Hematopoietic multipotent progenitor cell treated with erythropoietin and hydrocortisone succinate and interleukin-3 and kit ligand, for 6 days (in vitro differentiated cells): Measurements from ENCODE around the gene APC2.
"Not testable (repeated sequence)": the region's sequence is repeated elsewhere in the genome, so short reads cannot be mapped to it uniquely, and the experiment has no call there.

ENCODE experiments used
- DNase-seq: peaks from one replicate; pipeline ENCODE4 v3.0.0-alpha.2; 2015

Gene APC2

DNA sequence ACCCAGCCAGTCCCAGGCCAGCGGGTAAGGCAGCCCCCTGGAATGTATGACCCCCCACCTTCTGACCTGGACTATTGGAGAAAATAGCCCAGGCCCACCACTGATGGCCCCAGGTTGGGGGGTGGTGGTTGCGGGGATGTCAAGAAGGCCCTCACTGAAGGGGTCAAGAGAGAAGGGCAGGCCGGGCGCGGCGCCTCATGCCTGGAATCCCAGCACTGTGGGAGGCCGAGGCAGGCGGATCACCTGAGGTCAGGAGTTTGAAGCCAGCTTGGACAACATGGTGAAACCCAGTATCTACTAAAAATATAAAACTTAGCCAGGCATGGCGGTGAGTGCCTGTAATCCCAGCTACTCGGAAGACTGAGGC is 64.4 kb downstream of the APC2 start:
- no peak for DNase-seq

DNA sequence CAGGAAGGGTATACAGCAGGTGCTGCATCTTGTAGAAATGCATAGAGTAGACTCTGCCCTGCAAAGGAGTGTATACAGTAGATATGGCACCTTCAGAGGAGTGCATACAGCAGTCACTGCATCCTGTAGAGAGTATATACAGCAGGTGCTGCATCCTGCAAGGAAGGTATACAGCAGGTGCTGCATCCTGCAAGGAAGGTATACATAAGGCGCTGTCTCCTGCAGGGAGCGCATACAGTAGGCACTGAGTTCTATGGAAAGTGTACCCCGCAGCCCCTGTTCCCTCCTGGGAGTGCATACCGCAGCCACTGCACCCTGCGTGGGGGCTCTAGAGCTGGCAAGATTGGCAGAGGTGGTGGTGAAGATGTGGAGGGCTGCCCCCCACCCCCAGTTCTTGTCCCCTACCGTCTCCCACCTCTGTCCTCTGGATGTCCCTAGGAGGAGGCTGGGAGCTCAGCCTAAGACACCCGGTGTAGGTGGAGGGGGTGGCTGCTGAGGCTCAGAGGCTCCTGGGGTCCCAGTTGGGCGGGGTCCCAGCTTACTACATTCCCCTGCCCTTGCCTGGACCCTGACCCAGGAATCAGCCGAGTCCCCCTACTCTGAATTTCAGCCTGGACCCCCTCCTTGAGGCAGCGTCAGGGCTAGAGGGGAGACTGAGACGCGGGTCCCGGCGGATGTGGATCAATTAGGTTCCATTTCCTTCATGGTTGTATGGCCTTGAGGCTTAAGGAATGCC is 65.2 kb downstream of the APC2 start:
- DNase-seq: no peak

DNA sequence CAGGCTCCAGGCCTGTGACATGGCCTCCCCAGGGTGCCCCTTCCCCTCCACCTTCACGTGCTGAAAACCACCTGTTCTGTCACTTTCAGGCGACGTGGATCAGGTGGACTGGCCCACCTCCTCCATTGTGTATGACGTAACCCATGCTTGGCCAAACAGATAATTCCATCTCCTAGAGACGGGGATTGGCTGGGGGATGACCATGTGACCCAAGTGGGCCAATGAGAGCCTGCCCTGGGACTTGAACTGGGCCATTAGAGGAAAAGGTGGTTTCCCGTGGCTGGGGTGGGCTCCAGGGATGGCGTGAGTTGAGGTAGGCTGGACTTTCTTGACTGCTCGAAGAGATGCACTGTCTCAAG is 66.5 kb downstream of the APC2 start:
- DNase-seq: no peak

DNA sequence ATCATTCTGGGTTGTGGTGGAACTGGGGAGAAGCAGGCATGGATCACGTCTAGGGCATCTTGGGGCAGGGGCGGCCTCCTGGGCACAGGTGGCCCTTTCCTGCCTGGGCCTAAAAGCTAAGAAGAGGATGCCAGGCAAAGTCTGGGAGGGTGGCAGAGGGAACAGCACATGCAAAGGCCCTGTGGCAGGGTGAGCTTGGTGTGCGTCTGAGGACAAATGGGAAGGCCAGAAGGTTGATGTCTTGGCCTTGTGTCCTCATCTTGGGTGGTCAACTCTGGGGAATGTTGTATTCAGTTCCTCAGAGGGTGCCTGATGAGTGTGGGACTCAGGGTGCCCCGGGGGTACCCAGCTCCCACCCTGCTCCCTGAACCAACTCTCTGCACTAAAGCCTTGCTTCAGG is 68.5 kb downstream of the APC2 start:
- no peak for DNase-seq

DNA sequence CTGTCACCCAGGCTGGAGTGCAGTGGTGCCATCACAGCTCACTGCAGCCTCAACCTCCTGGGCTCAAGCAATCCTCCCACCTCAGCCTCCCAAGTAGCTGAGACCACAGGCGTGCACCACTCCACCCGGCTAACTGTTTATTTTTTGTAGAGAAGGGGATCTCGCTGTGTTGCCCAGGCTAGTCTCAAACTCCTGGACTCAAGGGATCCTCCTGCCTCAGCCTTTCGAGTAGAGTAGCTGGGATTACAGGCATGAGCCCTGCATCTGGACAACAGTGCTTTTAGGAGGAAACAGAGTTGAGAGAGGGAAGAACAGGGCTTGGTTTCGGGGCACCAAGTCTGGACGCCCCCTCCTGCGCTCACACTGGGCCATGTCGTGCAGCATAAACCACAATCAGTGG is 69.9 kb downstream of the APC2 start:
- DNase-seq: not testable (repeated sequence)

DNA sequence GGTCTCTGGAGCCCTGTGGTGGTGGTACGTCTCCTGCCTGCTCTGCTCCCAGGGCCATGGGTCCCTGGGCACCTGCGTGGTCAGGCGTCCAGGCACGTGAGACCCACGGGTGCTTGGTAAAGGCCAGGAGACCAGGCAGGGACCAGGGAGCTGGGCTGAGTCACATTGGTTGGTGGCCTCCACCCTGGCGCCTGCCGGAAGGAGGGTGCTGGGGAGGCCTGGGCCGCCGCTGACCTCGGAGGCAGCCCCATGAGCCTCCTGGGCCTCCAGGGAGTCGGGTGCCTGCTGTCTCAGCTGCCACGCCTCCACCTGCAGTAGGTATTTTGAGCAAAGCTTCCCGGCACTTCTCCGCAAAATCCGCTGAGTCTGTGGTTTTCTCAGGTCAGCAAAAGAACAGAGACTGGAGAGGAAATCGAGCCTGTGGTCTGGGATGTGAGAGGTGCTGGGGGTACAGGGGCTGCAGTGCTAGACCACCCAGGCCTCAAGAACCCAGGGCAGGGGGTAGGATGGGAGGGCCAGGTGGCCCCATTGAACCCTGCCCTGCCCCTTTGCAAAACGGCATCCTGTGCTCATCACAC is 70.4 kb downstream of the APC2 start:
- DNase-seq: no peak

DNA sequence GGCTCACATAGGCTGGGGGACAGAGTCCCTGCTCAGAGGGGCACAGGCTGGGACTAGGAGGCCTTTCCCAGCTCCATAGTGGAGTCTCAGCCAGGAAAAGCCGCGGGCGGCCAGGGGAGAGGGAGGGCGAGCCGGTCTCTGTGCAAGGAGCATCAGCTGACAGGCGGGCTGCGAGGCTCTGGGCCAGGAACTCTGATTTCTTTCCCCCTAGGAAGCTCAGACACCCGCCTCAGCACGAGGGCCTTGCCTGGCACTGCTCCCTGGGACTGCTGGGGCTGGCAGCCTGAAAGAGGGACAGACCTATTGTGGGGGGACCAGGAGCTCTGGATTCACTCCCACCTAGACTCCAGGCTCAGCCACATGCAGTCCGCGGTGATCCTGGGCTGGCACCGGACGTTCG is 71.7 kb downstream of the APC2 start:
- no peak for DNase-seq

DNA sequence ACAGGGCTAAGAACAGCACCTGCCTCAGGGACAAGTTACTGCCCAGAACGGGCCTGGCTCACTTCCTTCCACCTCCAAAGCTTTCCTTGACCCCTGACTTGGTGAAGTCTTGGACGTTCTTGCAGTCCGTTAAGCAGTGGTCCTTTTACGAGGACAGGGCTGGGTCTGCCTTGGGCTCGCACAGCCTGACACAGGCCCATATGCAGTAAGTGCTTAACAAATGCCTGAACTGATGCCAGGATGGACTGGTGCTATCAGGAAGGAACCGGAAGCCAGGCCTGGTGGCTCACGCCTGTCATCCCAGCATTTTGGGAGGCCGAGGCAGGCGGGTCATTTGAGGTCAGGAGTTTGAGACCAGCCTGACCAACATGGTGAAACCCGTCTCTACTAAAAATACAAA is 72.1 kb downstream of the APC2 start:
- DNase-seq: no peak

DNA sequence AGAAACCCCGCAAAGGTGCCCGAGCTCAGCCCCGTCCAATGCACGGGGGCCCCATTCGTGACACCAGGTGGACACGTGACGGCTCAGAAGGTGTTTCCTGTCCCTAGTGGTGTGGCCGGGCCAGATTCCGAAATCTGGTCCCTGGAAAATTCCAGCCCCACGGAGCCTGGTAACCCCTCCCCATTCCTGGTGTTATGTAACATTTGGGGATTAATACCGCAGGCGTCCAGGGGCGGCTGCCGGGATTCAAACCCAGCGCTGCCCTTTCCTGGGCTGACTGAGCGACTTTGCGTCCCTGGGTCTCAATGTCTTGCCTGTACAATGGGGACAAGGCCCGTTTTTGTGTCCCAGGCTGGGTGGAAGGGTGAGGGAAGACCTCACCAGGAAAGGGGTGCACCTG is 72.9 kb downstream of the APC2 start:
- DNase-seq: no peak
